Measurements from ENCODE around the gene VWA2. TPM values are rescaled to one million over a fixed set of nuclear protein-coding genes. Genes with fewer than 3 reads are reported as not detected.

VWA2 gene
- total RNA-seq, 4 donors from 2014 or later, result 2.5 to 22.6 TPM; not detected in 2

DNA sequence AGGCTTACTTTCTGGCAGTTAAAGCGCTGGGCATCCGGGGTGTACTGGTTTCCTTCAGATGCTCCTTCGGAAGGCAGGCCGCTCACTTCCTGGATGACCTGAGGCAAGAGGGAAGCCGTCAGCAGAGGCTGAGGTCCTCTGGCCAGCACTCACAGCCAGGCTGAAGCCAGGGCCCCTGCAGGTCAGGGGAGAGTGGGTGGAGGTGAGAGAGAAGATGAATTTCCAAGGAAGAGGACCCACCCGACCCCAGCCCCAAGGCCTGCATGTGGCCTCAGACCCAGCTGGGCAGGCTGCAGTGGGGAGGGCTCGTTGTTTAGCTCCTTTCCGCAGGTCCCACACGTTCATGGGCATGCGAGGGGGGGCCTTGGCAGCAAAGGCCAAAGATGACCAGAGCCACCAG, 71.3 kb downstream of the VWA2 start:
- Histone ChIP-seq H3K9me3 (no peaks in the 10 kb centered on the region), H3K4me1 (no peaks in the 10 kb centered on the region), H3K36me3 (no peaks in the 10 kb centered on the region), H3K27me3 (no peaks in the 10 kb centered on the region), H3K4me3 (no peak overlapping the region), H3K27ac (no peak overlapping the region)
- intact Hi-C loops (cut with DNase I; ENCODE audit: low total_unique reads), result no loop called here
- peak in 1 of 2 donors; percentile 14 for DNase-seq
- TF ChIP-seq, protein P1, sequence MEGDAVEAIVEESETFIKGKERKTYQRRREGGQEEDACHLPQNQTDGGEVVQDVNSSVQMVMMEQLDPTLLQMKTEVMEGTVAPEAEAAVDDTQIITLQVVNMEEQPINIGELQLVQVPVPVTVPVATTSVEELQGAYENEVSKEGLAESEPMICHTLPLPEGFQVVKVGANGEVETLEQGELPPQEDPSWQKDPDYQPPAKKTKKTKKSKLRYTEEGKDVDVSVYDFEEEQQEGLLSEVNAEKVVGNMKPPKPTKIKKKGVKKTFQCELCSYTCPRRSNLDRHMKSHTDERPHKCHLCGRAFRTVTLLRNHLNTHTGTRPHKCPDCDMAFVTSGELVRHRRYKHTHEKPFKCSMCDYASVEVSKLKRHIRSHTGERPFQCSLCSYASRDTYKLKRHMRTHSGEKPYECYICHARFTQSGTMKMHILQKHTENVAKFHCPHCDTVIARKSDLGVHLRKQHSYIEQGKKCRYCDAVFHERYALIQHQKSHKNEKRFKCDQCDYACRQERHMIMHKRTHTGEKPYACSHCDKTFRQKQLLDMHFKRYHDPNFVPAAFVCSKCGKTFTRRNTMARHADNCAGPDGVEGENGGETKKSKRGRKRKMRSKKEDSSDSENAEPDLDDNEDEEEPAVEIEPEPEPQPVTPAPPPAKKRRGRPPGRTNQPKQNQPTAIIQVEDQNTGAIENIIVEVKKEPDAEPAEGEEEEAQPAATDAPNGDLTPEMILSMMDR (IDR thresholded peaks at IDR 0.05), result no peak
- no peak for TF ChIP-seq POLR2A (IDR thresholded peaks at IDR 0.05)

DNA sequence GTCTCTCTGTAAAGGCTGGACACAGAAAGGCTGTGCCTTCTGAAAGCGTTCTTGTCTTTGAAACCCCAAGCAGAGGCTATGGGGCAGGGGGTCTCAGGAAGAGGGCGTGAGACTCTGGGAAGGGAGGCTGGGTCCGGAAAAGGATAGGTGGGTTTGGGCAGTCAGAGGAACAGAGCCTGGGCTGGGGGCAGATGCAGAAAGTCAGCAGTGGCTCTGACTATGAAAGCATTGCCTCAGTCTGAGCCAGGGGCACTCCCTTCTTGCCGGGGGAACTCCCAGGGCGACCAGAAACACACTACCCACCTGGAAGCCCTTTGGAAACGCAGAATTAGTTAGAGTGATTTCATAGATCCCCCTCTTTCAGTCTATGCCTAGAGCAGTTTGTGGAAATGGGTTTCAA, 72.0 kb downstream of the VWA2 start:
- no peaks in the 10 kb centered on the region for H3K36me3 ChIP-seq
- no peak for DNase-seq
- no peaks in the 10 kb centered on the region for H3K4me1 ChIP-seq
- no peak overlapping the region for H3K27ac ChIP-seq
- H3K9me3 ChIP-seq, result no peaks in the 10 kb centered on the region
- no peak for TF ChIP-seq POLR2A (IDR thresholded peaks at IDR 0.05)
- TF ChIP-seq, protein P1 (IDR thresholded peaks at IDR 0.05), result no peak
- H3K4me3 ChIP-seq, result no peak overlapping the region
- intact Hi-C loops (cut with DNase I; ENCODE audit: low total_unique reads), result no loop called here
- no peaks in the 10 kb centered on the region for H3K27me3 ChIP-seq

DNA sequence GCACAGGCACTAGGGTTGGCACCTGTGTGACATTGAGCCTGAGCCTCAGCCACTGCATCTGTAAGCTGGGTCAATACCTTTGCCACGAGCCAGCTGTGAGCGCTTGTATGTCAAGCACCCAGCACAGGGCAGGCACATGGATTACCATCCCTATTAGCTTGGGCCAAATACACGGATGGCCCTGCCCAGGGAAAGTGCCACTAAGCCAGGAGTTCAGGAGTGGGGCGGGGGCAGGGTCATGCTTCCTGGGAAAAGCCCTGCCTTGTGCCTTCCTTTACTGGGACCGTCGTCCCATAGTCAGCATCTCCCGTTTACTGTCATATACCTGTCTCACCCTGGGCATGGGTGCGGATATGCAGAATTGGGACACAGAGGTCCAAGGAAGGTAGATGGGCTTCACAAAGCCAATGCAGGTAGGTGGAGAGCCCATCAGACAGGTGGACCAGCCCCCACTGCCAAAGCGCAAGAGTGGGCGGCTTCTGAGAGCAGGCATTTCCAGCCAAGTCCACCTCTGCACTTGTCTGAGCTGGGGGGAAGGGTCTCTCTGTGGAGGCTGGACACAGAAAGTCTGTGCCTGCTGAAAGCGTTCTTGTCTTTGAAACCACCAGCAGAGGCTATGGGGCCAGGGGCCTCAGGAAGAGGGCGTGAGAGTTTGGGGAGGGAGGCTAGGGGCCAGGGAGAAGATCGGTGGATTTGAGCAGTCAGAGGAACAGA, 72.6 kb downstream of the VWA2 start:
- DNase-seq, result no peak
- TF ChIP-seq POLR2A (IDR thresholded peaks at IDR 0.05), result no peak
- Histone ChIP-seq H3K9me3 (no peaks in the 10 kb centered on the region), H3K27ac (no peak overlapping the region), H3K36me3 (no peaks in the 10 kb centered on the region), H3K27me3 (no peaks in the 10 kb centered on the region), H3K4me3 (no peak overlapping the region), H3K4me1 (no peaks in the 10 kb centered on the region)
- intact Hi-C loops (cut with DNase I; ENCODE audit: low total_unique reads), result no loop called here

DNA sequence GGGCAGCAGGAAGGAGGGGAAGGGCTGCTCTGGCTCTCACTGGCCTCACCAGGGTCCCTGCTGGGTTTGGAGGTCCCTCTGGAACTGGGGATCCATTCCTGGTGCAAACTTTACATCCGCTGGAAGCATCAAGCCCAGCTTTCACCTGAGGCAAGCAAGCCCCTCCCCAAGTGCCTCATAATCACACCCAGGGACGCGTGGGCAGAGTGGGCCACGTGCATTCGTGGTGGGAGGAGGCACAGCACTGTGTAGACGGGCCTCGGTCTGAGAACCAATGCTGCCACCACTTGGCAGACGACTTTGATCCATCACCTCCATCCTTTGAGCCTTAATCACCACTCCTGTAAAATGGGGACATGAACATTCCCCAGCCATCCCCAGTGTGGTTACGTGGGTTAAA, 74.1 kb downstream of the VWA2 start:
- no peaks in the 10 kb centered on the region for H3K4me1 ChIP-seq
- no peaks in the 10 kb centered on the region for H3K36me3 ChIP-seq
- no peak for DNase-seq
- H3K9me3 ChIP-seq, result no peaks in the 10 kb centered on the region
- H3K27ac ChIP-seq, result no peak overlapping the region
- no peak overlapping the region for H3K4me3 ChIP-seq
- H3K27me3 ChIP-seq, result no peaks in the 10 kb centered on the region
- intact Hi-C loops (cut with DNase I; ENCODE audit: low total_unique reads), result no loop called here
- TF ChIP-seq POLR2A (IDR thresholded peaks at IDR 0.05), result no peak
- TF ChIP-seq, protein P1 (IDR thresholded peaks at IDR 0.05), result no peak

DNA sequence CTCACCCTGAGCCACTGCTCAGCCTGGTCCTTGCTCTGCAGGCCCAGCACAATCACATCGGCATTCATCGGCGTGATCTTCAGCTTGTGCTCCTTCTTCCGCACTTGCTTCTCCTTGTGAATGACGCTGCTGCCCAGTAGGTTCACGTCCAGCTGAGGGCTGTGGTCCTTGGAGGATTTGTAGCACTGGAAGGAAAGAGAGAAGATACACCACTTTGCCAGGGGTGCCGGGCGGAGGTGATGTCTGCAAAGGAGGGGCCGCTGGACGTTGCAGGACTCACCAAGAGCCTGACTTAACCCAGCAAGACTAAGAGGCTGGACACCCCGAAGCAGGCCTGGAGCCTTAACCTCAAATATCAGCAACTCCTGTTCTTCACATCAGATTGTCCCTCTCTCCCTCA, 74.8 kb downstream of the VWA2 start:
- Histone ChIP-seq H3K4me3 (no peak overlapping the region), H3K36me3 (no peaks in the 10 kb centered on the region), H3K27ac (no peak overlapping the region), H3K9me3 (no peaks in the 10 kb centered on the region), H3K27me3 (no peaks in the 10 kb centered on the region), H3K4me1 (no peaks in the 10 kb centered on the region)
- intact Hi-C loops (cut with DNase I; ENCODE audit: low total_unique reads), result no loop called here
- no peak for DNase-seq
- TF ChIP-seq, protein P1 (IDR thresholded peaks at IDR 0.05), result no peak
- TF ChIP-seq POLR2A (IDR thresholded peaks at IDR 0.05), result no peak

All from uterus (tissue), 4 donors.